Fibroblast of lung (primary cell): ENCODE data around the gene FYN. TPM values are rescaled to one million over a fixed set of nuclear protein-coding genes. Genes with fewer than 3 reads are reported as not detected.

ENCODE experiments used
- DNase-seq, 2 donors: peaks; one replicate each; pipeline versions ENCODE4 v3.0.0 to v3.0.0-alpha.2; 2010; ENCODE audit warnings: low read depth in 2 of 2
- H2AFZ ChIP-seq: 2 replicates; pipeline ENCODE4 v1.5.1; 2012; ENCODE audit warnings: low read length, control low read depth, inconsistent platforms
- H3K27ac ChIP-seq: 2 replicates; pipeline ENCODE4 v1.5.1; 2011; ENCODE audit warnings: low read length, control low read depth; ENCODE audit not compliant: insufficient read depth
- H3K27me3 ChIP-seq: 2 replicates; pipeline ENCODE4 v1.5.1; 2011; ENCODE audit warnings: mild to moderate bottlenecking, low read length; ENCODE audit not compliant: control insufficient read depth, insufficient read depth
- H3K36me3 ChIP-seq: 2 replicates; pipeline ENCODE4 v1.5.1; 2011; ENCODE audit warnings: low read length; ENCODE audit not compliant: control insufficient read depth, insufficient read depth
- H3K4me1 ChIP-seq: 2 replicates; pipeline ENCODE4 v1.5.1; 2011; ENCODE audit warnings: low read length; ENCODE audit not compliant: control insufficient read depth, insufficient read depth; ENCODE audit errors: extremely low read depth
- H3K4me2 ChIP-seq: 2 replicates; pipeline ENCODE4 v1.5.1; 2011; ENCODE audit warnings: low read length, control low read depth; ENCODE audit not compliant: insufficient read depth; ENCODE audit errors: extremely low read depth
- H3K4me3 ChIP-seq, 4 experiments: fragments of 200-600 bp in 1 of 4; sonication (generic) in 1 of 4; replicated peaks in 1 of 4; 2 replicates each; pipeline ENCODE4 v1.5.1; 2011 to 2016; ENCODE audit warnings: low read length in 4 of 4, low read depth in 3 of 4, mild to moderate bottlenecking in 3 of 4, control low read depth in 2 of 4, inconsistent platforms in 1 of 4, mixed read lengths in 1 of 4; ENCODE audit not compliant: insufficient read depth in 1 of 4; ENCODE audit errors: control extremely low read depth in 1 of 4
- H3K79me2 ChIP-seq: 2 replicates; pipeline ENCODE4 v1.5.1; 2012; ENCODE audit warnings: mild to moderate bottlenecking, low read length, inconsistent platforms; ENCODE audit not compliant: control insufficient read depth, insufficient read depth
- H3K9ac ChIP-seq: 2 replicates; pipeline ENCODE4 v1.5.1; 2011; ENCODE audit warnings: mild to moderate bottlenecking, low read length, control low read depth; ENCODE audit not compliant: insufficient read depth
- H3K9me3 ChIP-seq: 2 replicates; pipeline ENCODE4 v1.5.1; 2012; ENCODE audit warnings: low read depth, low read length; ENCODE audit not compliant: control insufficient read depth, insufficient read depth
- H4K20me1 ChIP-seq: 2 replicates; pipeline ENCODE4 v1.5.1; 2011; ENCODE audit warnings: low read length; ENCODE audit not compliant: control insufficient read depth, insufficient read depth; ENCODE audit errors: extremely low read depth
- CTCF ChIP-seq, 2 donors: IDR thresholded peaks in 1 of 2; conservative IDR thresholded peaks in 1 of 2; 1 replicate in 1 of 2; 2 replicates in 1 of 2; pipeline ENCODE4 v1.5.1; 2011 to 2012; ENCODE audit warnings: low read length in 2 of 2, control low read depth in 1 of 2, inconsistent platforms in 1 of 2, low read depth in 1 of 2, mild to moderate bottlenecking in 1 of 2
- EZH2 ChIP-seq: IDR thresholded peaks from 2 replicates; pipeline ENCODE4 v1.5.1; 2012; ENCODE audit warnings: low read length, control low read depth, mild to moderate bottlenecking; ENCODE audit errors: missing control alignments
- polyA plus RNA-seq, 2 donors: library from polyadenylated mRNA; depleted of rRNA in 1 of 2; stranded (reverse) in 1 of 2; unstranded in 1 of 2; fragments of >200 nt; gene quantifications; 2 replicates each; pipeline ENCODE4 v1.2.1, GENCODE V29; 2011 to 2012; ENCODE audit warnings: missing spikeins in 1 of 2
- total RNA-seq: library from RNA; depleted of rRNA; stranded (reverse); fragments of >200 nt; gene quantifications from 2 replicates; pipeline ENCODE4 v1.2.1, GENCODE V29; 2014

The FYN gene
- total and polyA plus RNA-seq, 2 donors (not counting 1 experiment from before 2014, with no cell fraction given) = 64.7 TPM

- DNase-seq = no peak
- no peak overlapping the region for H3K9ac ChIP-seq
- H3K4me1 ChIP-seq = no peaks in the 10 kb centered on the region
- no peak for TF ChIP-seq EZH2
- H3K27ac ChIP-seq = no peak overlapping the region
- H2AFZ ChIP-seq = no peak overlapping the region
- no peaks in the 10 kb centered on the region for H3K27me3 ChIP-seq
- H3K9me3 ChIP-seq = no peaks in the 10 kb centered on the region
- H3K4me3 ChIP-seq = no peak overlapping the region
- peaks cover 1% of the 10 kb centered on the region for H3K36me3 ChIP-seq
- H3K4me2 ChIP-seq = no peak overlapping the region
- H4K20me1 ChIP-seq = no peaks in the 10 kb centered on the region
- no peaks in the 10 kb centered on the region for H3K79me2 ChIP-seq
These were observed 199.3 kb downstream of the FYN start for GRCh38 chr6:111673937-111674336.

GRCh38 chr6:111673532-111673931 lies 199.7 kb downstream of the FYN start:
- Histone ChIP-seq H3K36me3 (peaks cover 1% of the 10 kb centered on the region), H3K9ac (no peak overlapping the region), H3K4me2 (no peak overlapping the region), H3K27me3 (no peaks in the 10 kb centered on the region), H3K4me1 (no peaks in the 10 kb centered on the region), H3K9me3 (no peaks in the 10 kb centered on the region), H3K79me2 (no peaks in the 10 kb centered on the region), H4K20me1 (no peaks in the 10 kb centered on the region), H2AFZ (no peak overlapping the region), H3K4me3 (no peak overlapping the region), H3K27ac (no peak overlapping the region)
- no peak for DNase-seq
- TF ChIP-seq CTCF (conservative IDR thresholded peaks at IDR 0.05 in 1 of 2, IDR thresholded peaks at IDR 0.05 in 1 of 2; ENCODE audit: low read depth in 1 of 2, low read length in 2 of 2) (no peak), EZH2 (no peak)

- Histone ChIP-seq H3K27ac (no peak overlapping the region), H3K4me1 (no peaks in the 10 kb centered on the region), H3K79me2 (no peaks in the 10 kb centered on the region), H2AFZ (no peak overlapping the region), H3K4me3 (no peak overlapping the region), H3K4me2 (no peak overlapping the region), H4K20me1 (no peaks in the 10 kb centered on the region), H3K27me3 (no peaks in the 10 kb centered on the region), H3K9me3 (no peaks in the 10 kb centered on the region), H3K36me3 (peaks cover 1% of the 10 kb centered on the region), H3K9ac (no peak overlapping the region)
- no peak for TF ChIP-seq EZH2
- TF ChIP-seq CTCF (conservative IDR thresholded peaks at IDR 0.05 in 1 of 2, IDR thresholded peaks at IDR 0.05 in 1 of 2; ENCODE audit: low read depth in 1 of 2, low read length in 2 of 2) = no peak
- peak in 1 of 2 donors; percentile 30 for DNase-seq
These were observed 200.3 kb downstream of the FYN start for GRCh38 chr6:111672761-111673450.
